Measurements from ENCODE around the gene DNAH9. TPM values are rescaled to one million over a fixed set of nuclear protein-coding genes. Genes with fewer than 3 reads are reported as not detected.

The DNAH9 gene
- total and polyA plus RNA-seq, 2 experiments from 2014 or later: 0.24 to 1.8 TPM

- Histone ChIP-seq H3K9me3 (ENCODE audit: low read depth) (no peaks in the 10 kb centered on the region), H3K27me3 (no peaks in the 10 kb centered on the region), H3K4me3 (no peak overlapping the region), H3K27ac (no peak overlapping the region), H3K36me3 (no peaks in the 10 kb centered on the region), H3K4me1 (ENCODE audit: low read depth) (no peaks in the 10 kb centered on the region)
- no peak for TF ChIP-seq CTCF (IDR thresholded peaks at IDR 0.05; ENCODE audit: low read depth, low read length)
- DNase-seq (ENCODE audit: low read depth in 1 of 2, low spot score in 1 of 2): no peak
These were observed 250.1 kb downstream of the DNAH9 start for GRCh38 chr17:11848330-11848729.

- Histone ChIP-seq H3K36me3 (no peaks in the 10 kb centered on the region), H3K27me3 (no peaks in the 10 kb centered on the region), H3K4me3 (no peak overlapping the region), H3K9me3 (ENCODE audit: low read depth) (no peaks in the 10 kb centered on the region), H3K4me1 (ENCODE audit: low read depth) (no peaks in the 10 kb centered on the region), H3K27ac (no peak overlapping the region)
- DNase-seq (ENCODE audit: low read depth in 1 of 2, low spot score in 1 of 2): no peak
- no peak for TF ChIP-seq CTCF (IDR thresholded peaks at IDR 0.05; ENCODE audit: low read depth, low read length)
These were observed 254.0 kb downstream of the DNAH9 start for GRCh38 chr17:11852231-11852630.

- Histone ChIP-seq H3K4me1 (ENCODE audit: low read depth) (no peaks in the 10 kb centered on the region), H3K27ac (no peak overlapping the region), H3K27me3 (no peaks in the 10 kb centered on the region), H3K9me3 (ENCODE audit: low read depth) (no peaks in the 10 kb centered on the region), H3K4me3 (no peak overlapping the region), H3K36me3 (no peaks in the 10 kb centered on the region)
- TF ChIP-seq CTCF (IDR thresholded peaks at IDR 0.05; ENCODE audit: low read depth, low read length): no peak
- DNase-seq (ENCODE audit: low read depth in 1 of 2, low spot score in 1 of 2): no peak
These were observed 254.6 kb downstream of the DNAH9 start for GRCh38 chr17:11852912-11853311.

- H3K4me1 ChIP-seq (ENCODE audit: low read depth): no peaks in the 10 kb centered on the region
- no peak overlapping the region for H3K27ac ChIP-seq
- peak in 1 of 2 donors; percentile 2 for DNase-seq (ENCODE audit: low read depth in 1 of 2, low spot score in 1 of 2)
- H3K27me3 ChIP-seq: no peaks in the 10 kb centered on the region
- TF ChIP-seq CTCF (IDR thresholded peaks at IDR 0.05; ENCODE audit: low read depth, low read length): no peak
- H3K36me3 ChIP-seq: no peaks in the 10 kb centered on the region
- no peaks in the 10 kb centered on the region for H3K9me3 ChIP-seq (ENCODE audit: low read depth)
- no peak overlapping the region for H3K4me3 ChIP-seq
These were observed 255.3 kb downstream of the DNAH9 start for GRCh38 chr17:11853321-11854151.

- H3K4me3 ChIP-seq: no peak overlapping the region
- no peaks in the 10 kb centered on the region for H3K36me3 ChIP-seq
- TF ChIP-seq CTCF (IDR thresholded peaks at IDR 0.05; ENCODE audit: low read depth, low read length): no peak
- no peaks in the 10 kb centered on the region for H3K27me3 ChIP-seq
- DNase-seq (ENCODE audit: low read depth in 1 of 2, low spot score in 1 of 2): no peak
- H3K9me3 ChIP-seq (ENCODE audit: low read depth): no peaks in the 10 kb centered on the region
- no peak overlapping the region for H3K27ac ChIP-seq
- no peaks in the 10 kb centered on the region for H3K4me1 ChIP-seq (ENCODE audit: low read depth)
These were observed 257.0 kb downstream of the DNAH9 start for GRCh38 chr17:11855306-11855705.

All from cardiac muscle cell (in vitro differentiated cells and primary cell).